GM19023 (cell line): Measurements from ENCODE around the gene KCP.

Experiments
- ATAC-seq: cut with Tn5 transposase; IDR thresholded peaks from one replicate; pipeline ENCODE4 v1.9.1; 2021; ENCODE audit warnings: mild to moderate bottlenecking, moderate library complexity; ENCODE audit not compliant: unreplicated experiment

KCP gene

GRCh38 chr7:128908750-128909624 is 1.5 kb downstream of the KCP start:
- ATAC-seq = no peak

DNA sequence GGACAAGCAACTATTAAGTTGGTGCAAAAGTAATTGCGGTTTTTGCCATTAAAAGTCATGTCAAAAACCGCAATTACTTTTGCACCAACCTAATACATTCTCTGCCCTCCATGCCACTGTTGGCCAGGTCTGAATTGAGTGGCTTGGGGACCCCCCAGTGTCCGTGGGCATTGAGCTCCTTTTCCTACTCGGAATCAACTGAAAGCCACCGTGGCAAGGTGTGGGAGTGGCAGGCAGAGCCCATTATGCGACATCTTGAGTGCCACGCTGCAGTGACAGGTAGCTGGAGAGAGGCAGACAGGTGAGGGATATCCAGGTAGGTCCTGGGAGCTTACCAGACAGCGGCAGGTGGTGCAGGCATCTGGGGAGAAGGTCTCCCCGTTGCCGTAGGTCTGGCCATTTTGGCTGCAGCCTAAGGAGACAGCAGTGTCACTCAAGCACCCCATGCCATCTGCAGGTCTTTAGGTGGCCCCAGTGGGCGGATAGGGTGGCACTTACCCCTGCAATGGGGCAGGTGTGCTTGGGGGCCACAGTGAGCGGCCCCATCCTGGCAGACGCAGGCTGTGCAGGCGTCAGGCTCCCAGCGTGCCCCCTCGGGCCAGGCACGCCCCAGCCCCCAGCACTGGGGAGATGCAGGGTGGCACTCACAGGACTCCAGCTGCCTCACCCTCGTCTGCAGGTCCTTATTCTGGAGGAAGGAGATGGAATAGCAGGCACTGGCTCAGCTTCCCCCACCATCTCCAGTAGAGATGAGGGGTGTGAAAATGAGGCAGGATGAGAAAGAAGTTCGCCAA is 3.5 kb downstream of the KCP start:
- ATAC-seq = no peak

DNA sequence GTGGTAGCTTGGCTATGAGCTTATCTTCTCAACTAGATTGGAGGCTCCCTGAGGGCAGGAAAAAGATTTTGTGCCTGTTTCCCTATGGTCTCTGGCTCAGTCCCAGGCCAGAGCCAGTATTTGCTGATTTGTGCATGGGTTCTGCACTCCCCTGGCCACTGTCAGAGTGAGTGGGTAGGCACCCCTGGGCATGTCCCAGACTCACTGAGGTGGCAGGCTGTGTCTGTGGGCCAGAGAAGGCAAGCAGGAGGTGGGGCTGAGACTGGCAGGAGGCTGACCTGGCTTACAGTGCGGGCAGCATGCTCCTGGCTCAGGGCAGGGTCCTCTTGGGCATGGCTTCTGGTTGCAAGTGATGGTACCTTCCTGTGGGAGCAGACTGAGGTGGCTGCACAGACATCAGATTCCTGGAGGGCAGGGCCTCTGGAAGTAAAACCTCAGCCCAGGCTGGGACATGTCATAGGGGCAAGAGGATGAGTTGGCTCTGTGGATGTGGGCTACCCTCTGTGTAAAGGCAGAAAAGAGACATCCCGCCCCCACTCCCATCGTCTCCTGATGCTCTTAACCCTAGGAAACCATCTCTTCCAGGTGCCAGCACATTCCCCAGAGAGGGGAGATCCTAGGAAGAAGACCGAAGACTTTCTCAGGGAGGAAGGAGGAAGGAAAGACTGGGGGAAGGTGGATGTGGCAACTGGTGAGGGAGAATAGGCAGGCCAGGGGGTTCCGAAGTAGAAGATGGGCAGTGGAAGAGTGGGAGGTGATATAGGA is 4.3 kb downstream of the KCP start:
- no peak for ATAC-seq

- ATAC-seq = peak; percentile 50
These were observed 5.9 kb downstream of the KCP start for GRCh38 chr7:128904381-128905197.

GRCh38 chr7:128903621-128904361 is 6.7 kb downstream of the KCP start:
- no peak for ATAC-seq

GRCh38 chr7:128902761-128903585 is 7.5 kb downstream of the KCP start:
- no peak for ATAC-seq

DNA sequence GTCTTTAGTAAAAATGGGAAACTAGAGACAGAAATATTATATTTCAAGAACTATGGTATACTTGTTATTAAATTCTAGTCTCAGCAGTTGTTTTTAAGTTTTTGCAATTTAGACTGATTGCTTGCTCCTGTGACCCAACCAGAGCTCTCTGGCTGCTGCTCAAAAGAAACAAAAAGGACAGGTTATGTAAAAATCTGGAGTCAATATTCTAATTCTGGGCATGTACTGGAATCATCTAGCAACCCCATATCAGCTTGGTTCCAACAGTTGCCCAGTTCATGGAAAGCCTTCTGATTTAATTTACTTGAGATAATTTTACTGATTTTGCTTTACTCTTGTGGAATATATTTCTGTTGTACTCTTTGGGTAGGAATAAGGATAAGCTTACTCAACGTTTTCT is 10.3 kb downstream of the KCP start:
- no peak for ATAC-seq

DNA sequence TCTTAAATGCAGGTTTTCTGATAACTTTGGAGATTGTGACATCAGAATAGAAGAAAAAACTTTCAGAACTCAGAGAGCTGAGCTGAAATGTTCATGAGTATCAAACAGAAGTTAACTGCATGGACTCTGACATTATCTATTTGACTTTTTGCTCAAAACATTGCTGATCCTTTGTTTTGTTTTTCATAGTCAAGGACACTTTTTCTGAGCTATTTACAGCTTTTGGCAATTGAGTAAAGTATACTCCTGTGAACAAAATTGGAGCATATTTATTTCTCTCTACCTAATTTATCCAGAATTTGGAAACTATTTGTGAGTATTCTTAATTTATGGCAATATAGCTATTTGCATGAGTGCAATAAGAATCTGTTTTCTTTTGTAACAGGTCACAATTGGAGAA is 11.1 kb downstream of the KCP start:
- no peak for ATAC-seq

DNA sequence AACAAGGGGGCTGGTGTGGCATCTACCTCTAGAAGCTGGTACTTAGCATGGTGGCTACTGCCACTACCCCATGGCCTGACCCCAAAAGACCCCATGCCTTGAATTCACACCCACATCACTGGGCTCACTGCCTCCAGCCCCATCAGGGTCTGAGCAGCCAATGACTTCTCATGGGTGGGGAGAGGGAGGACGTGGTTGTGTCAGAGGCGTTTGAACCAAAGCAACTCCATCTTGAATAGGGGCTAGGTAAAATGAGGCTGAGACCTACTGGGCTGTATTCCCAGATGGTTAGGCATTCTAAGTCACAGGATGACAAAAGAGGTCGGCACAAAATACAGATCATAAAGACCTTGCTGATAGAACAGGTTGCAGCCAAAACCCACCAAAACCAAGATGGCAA is 15.2 kb downstream of the KCP start:
- no peak for ATAC-seq

- no peak for ATAC-seq
These were observed 16.4 kb downstream of the KCP start for GRCh38 chr7:128894101-128894440.

DNA sequence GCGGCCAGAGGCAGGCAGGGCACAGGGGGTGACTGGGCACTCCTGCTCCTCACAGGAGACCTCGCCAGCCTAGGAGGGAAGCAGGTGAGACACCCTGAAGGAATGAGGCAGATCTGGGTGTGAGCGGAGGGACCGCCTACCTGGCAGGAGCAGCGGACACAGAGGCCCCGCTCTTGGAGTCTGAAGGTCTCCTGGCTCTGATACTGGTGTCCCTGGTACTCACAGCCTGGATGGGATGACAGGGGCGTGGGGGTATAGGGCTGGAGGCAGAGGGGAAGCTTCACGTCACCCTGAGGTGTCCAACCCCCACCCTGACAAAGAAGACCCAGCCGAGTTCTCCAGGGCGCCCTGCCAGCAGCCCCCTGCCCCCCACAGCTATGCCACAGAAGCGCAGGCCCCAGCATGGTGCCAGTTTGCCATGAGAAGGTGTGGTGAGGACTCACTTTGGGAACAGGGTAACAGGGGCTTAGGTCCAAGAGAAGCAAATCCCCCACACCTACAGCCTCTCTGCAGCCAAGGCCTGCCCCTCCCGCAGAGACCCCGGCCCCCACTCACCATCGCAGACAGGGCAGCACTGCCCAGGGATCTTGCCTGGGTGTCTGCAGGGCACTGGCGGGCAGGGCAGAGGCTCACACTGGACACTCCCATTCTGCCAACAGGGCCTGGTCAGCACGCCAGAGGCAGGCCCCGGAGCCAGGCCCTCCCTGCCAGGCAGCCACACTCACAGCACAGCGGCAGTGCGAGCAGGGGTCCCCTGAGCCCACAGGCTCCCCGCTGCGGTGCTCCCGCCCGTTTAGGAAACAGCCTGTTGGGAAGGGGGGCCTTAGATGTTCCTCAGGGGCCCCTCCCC is 17.0 kb downstream of the KCP start:
- no peak for ATAC-seq

DNA sequence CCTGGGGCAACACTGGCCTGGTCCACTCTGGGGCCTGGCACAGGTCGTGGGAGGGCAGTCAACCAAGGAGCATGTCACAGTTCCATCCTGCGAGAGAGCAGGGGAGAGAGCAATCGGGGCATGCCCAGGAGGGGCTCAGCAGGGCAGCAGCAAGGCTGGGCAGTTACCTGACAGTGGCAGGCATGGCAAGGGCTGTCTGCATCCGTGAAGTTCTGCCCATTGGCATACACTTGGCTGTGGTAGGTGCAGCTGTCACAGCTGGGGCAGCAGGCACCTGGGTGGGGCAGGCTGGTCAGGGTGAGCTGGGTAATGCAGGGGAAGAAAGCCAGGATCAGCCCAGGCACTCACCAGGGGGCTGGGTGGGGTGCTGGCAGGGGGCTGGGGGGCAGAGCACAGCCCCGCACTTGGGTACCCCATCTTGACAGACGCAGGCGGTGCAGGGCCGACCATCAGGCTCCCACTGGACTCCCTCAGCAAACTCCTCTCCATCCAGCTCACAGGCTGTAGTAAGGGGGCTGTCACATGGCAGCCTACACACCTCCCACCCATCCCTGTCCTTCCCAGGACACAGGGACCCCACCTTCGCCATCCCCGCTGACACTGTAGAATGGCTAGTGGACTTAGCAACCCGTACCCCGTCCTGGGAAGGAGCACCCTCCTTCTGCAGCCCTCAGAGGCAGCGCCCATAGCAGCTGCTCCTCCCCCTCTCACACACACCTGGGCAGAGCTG is 17.8 kb downstream of the KCP start:
- ATAC-seq = no peak

GRCh38 chr7:128891942-128892269 is 18.6 kb downstream of the KCP start:
- no peak for ATAC-seq

DNA sequence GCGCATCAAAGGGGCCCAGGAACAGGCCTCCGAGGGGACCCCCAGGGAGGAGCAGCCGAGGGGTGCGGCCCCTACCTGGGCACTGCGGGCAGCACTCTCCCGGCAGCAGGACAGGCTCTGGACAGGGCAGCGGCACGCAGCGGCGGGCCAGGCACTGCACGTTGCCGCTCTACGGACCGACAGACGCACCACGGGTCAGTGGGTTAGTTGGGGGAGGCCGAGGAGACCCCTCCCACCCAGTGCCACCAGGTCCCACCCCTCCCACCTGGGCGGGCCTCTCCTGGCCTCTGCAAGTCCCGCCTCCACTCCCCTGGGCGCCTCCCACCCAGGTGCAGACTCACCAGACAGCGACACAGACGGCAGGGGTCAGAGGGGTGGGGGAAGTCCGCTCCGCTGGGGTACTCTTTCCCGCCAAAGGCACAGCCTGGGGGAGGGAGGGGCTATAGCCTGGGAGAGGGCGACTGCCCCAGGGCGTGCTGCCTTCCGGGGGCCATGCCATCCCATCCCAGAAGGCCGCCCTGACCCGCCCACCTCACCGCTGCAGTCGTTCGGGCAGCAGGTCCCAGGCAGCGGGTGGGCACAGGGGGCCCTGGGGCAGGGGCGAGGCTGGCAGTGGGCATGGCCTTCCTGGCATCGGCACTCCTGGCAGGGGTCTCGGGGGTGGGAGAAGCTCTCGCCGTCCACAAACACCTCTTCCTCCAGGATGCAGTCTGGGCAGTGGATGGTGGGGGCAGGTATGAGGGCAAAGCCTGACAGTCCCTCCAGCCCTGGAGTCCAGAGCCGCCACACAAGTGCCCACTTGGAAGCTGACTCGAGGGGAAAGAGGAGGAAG is 19.2 kb downstream of the KCP start:
- no peak for ATAC-seq

- ATAC-seq = no peak
These were observed 20.0 kb downstream of the KCP start for GRCh38 chr7:128890306-128891109.

DNA sequence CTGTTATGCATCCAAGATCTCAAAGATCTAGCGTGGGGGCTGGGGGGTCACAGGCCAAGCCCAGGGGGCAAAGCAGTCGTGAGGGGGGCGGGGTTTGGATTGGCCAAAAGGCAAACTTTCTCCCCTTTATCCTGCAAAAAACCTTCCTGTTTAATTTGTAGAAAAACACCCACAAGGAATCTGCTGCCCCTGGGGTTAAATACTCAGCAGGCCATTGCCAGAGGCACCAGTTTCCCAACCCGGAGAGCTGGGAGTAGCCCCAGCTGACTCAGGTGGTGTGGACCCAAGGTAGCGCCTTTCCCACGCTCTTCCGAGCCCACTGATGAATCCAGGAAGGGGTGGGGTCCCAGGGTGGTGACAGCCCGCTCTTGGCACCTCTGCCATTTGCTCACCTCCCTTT is 21.4 kb downstream of the KCP start:
- no peak for ATAC-seq
